Stimulated activated naive CD8-positive, alpha-beta T cell treated with anti-CD3 and anti-CD28 coated beads, Interleukin-15, Interleukin-2, amounts not matched to agents 100 ng/mL and 50 ng/mL, for 24 hours (primary cell): ENCODE results near the gene MYO7B.

Experiments
- H3K27ac Mint-ChIP-seq: one replicate; pipeline ENCODE4 v1.8.0; 2021; ENCODE audit warnings: mild to moderate bottlenecking, mixed read lengths
- H3K27me3 Mint-ChIP-seq: one replicate; pipeline ENCODE4 v1.8.0; 2021; ENCODE audit warnings: mixed read lengths
- H3K36me3 Mint-ChIP-seq: one replicate; pipeline ENCODE4 v1.8.0; 2021; ENCODE audit warnings: low read depth, mixed read lengths
- H3K4me1 Mint-ChIP-seq: one replicate; pipeline ENCODE4 v1.8.0; 2021; ENCODE audit warnings: low read depth, mixed read lengths
- H3K4me3 Mint-ChIP-seq: one replicate; pipeline ENCODE4 v1.8.0; 2021; ENCODE audit warnings: mild to moderate bottlenecking, mixed read lengths
- H3K9me3 Mint-ChIP-seq: one replicate; pipeline ENCODE4 v1.8.0; 2021; ENCODE audit warnings: mixed read lengths

MYO7B gene

DNA sequence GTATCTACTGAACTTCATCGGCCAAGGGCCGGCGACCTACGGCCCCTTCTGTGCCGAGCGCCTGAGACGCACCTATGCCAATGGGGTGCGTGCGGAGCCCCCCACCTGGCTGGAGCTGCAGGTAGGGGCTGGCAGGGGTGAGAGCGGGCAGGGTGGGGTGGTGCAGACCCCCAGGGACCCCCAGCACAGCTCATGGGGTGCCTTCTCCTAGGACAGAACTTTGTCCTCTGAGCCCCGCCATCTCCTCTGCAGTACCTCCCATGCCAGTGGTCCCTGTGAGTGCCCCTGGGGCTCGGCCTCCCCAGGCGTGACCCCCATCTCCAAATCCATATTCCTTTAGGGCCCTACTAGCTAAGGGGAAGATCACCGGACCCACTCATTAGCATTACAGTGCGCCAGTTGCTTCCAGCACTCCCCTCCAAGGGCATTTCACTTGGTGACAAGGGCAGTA is 86.5 kb downstream of the MYO7B start:
- Mint-ChIP-seq H3K27ac (no peak overlapping the region), H3K36me3 (no peaks in the 10 kb centered on the region), H3K27me3 (peaks cover 2% of the 10 kb centered on the region), H3K4me1 (no peaks in the 10 kb centered on the region), H3K4me3 (no peak overlapping the region), H3K9me3 (no peaks in the 10 kb centered on the region)

- Mint-ChIP-seq H3K36me3 (no peaks in the 10 kb centered on the region), H3K27me3 (no peaks in the 10 kb centered on the region), H3K4me3 (no peak overlapping the region), H3K4me1 (no peaks in the 10 kb centered on the region), H3K9me3 (no peaks in the 10 kb centered on the region), H3K27ac (no peak overlapping the region)
These were observed 87.3 kb downstream of the MYO7B start for GRCh38 chr2:127622561-127623387.

DNA sequence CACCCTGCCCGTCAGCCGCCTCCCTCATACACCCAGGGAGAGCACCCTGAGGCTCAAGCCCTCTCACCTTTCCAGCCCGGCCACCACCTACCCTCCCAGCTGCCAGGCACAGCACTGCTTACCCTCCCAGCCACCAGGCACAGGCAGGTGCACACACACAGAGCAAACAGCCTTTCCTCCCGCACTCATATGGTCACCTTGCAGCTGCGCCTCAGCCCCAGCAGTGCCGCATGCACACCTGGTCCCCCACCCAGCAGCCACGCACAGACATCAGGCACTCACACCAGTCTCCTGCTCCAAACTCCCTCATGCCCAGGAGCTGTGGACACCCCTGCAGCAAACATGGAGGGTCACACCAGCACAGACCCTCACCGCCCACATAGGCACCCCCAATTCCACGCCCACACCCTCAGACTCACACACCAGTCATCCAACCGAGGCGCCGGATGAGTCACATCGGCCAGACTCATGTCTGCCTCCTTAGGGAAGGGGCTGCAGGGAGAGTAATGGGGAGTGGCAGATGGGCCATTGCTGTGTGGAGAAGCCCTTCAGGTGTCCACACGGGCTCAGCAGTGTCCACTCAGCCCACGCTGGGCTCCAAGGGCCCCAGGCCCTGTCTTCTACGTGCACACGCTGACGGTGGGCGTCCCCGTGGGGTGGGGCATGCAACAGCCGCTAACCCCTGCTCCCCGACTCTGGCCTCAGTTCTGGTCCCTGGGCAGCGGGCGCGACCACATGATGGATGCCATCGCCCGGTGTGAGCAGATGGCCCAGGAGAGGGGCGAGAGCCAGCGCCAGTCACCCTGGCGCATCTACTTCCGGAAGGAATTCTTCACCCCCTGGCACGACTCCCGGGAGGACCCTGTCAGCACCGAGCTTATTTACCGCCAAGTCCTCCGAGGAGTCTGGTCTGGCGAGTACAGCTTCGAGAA is 88.2 kb downstream of the MYO7B start:
- H3K4me1 Mint-ChIP-seq: no peaks in the 10 kb centered on the region
- no peaks in the 10 kb centered on the region for H3K36me3 Mint-ChIP-seq
- no peak overlapping the region for H3K27ac Mint-ChIP-seq
- no peak overlapping the region for H3K4me3 Mint-ChIP-seq
- H3K9me3 Mint-ChIP-seq: no peaks in the 10 kb centered on the region
- no peaks in the 10 kb centered on the region for H3K27me3 Mint-ChIP-seq

GRCh38 chr2:127624320-127624755 is 88.9 kb downstream of the MYO7B start:
- H3K9me3 Mint-ChIP-seq: no peaks in the 10 kb centered on the region
- H3K27me3 Mint-ChIP-seq: no peaks in the 10 kb centered on the region
- no peak overlapping the region for H3K27ac Mint-ChIP-seq
- H3K4me3 Mint-ChIP-seq: no peak overlapping the region
- no peaks in the 10 kb centered on the region for H3K4me1 Mint-ChIP-seq
- no peaks in the 10 kb centered on the region for H3K36me3 Mint-ChIP-seq

DNA sequence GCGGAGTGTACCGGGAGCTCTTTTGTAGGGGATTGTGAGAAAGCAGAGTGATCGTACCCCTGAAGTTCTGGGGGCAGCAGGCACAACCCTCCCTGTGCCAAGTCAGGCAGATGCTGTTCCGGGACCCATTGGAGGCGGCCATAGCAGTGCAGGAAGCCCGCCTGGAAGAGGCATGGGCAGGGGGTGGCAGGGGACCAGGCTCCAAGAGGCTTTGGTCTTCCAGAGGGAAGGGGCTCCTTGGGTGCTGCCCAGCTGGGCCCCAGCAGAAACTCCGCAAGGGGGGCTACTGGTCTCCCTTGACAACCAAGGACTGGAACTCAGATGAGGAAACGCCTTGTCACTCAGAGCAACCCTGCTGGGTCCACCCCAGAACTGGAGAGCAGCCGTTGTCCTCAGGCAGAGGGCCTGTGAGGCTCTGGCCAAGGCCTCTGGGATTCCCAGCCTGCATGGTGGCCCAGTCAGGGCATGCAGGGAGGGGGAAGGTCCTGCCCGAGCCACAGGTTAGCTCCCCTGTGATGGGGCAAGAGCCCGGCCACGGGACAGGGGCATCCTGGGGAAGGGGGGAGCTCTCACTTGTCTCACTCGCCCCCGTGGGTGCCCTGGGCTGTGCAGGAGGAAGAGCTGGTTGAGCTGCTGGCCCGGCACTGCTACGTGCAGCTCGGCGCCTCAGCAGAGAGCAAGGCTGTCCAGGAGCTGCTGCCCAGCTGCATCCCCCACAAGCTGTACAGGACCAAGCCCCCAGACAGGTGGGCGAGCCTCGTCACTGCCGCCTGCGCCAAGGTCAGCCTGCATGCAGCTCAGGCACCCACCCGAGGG is 89.5 kb downstream of the MYO7B start:
- Mint-ChIP-seq H3K4me3 (no peak overlapping the region), H3K4me1 (peaks cover under 1% of the 10 kb centered on the region), H3K9me3 (no peaks in the 10 kb centered on the region), H3K27ac (no peak overlapping the region), H3K36me3 (no peaks in the 10 kb centered on the region), H3K27me3 (no peaks in the 10 kb centered on the region)

DNA sequence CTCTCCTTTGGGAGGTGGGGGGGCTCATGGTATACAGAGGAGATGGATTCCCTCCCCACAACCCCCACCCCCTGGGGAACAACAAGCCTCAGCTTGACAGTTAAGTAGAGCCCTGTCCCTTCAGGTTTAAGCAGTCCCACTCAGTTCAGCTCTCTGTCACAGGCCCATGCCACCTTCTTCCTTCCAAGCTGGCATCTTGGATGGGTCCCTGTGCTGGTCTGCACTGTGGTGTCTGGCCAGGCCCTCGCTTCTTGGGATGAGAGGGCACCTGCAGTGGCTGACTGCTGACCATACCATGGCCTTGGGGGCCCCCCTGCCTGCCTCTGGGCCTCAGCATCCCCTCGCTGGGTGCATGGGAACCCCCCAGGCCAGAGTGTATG is 90.1 kb downstream of the MYO7B start:
- peaks cover 6% of the 10 kb centered on the region for H3K4me1 Mint-ChIP-seq
- H3K4me3 Mint-ChIP-seq: no peak overlapping the region
- no peak overlapping the region for H3K27ac Mint-ChIP-seq
- H3K27me3 Mint-ChIP-seq: no peaks in the 10 kb centered on the region
- no peaks in the 10 kb centered on the region for H3K9me3 Mint-ChIP-seq
- no peaks in the 10 kb centered on the region for H3K36me3 Mint-ChIP-seq

DNA sequence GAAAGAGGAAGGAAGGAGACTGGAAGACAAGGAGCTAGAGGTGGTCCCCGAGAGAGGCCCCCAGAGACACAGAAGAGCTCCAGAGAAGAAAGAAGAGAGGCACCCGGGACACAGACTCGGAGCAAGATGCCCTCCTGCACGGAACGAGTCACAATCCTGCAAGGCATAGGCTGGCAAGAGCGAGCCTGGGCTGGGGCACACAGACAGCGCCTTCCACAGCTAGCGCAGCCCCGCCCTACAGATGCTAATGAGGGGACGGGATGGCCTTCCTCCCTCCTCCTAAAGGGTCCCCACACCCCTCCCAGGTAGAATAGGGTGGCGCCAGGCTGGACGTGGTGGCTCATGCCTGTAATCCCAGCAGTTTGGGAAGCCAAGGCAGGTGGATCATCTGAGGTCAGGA is 90.7 kb downstream of the MYO7B start:
- no peaks in the 10 kb centered on the region for H3K36me3 Mint-ChIP-seq
- peaks cover 6% of the 10 kb centered on the region for H3K4me1 Mint-ChIP-seq
- no peaks in the 10 kb centered on the region for H3K27me3 Mint-ChIP-seq
- H3K9me3 Mint-ChIP-seq: no peaks in the 10 kb centered on the region
- H3K4me3 Mint-ChIP-seq: no peak overlapping the region
- no peak overlapping the region for H3K27ac Mint-ChIP-seq

DNA sequence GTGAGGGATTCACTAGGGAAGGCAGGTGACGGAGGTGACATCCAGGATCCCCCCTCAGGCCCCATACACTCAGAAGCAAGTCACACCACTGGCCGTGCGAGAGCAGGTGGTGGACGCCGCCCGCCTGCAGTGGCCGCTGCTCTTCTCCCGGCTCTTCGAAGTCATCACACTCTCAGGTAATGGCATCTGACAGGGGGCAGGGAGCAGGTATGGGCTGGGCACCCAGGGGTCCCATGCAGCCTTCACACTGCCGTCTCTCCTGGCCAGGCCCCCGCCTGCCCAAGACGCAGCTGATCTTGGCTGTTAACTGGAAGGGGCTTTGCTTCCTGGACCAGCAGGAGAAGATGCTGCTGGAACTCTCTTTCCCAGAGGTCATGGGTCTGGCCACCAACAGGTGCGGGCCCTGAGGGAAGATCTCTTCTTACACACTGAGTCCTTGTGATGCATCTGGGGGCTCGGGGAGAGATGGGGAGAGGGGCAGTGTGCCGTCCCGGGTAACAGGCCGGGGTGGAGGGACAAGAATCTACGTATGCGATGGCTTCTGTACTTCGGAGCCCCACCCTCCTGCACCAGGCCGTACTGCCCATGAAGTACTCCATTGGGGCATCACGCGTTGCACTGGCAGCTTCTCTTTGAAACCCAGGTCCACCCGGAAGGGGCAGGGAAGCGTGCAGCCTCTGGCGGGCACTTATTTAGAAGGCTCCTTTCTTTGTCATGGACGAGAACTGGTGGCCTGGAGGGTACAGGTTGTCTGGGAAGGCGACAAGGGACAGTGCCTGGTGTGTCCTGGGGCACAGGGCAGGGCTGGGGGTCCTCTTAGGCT is 91.6 kb downstream of the MYO7B start:
- Mint-ChIP-seq H3K27ac (no peak overlapping the region), H3K27me3 (no peaks in the 10 kb centered on the region), H3K36me3 (no peaks in the 10 kb centered on the region), H3K9me3 (no peaks in the 10 kb centered on the region), H3K4me3 (no peak overlapping the region), H3K4me1 (peaks cover 6% of the 10 kb centered on the region)

- H3K36me3 Mint-ChIP-seq: no peaks in the 10 kb centered on the region
- H3K4me3 Mint-ChIP-seq: no peak overlapping the region
- H3K27ac Mint-ChIP-seq: no peak overlapping the region
- H3K27me3 Mint-ChIP-seq: no peaks in the 10 kb centered on the region
- H3K4me1 Mint-ChIP-seq: peaks cover 10% of the 10 kb centered on the region
- H3K9me3 Mint-ChIP-seq: no peaks in the 10 kb centered on the region
These were observed 92.5 kb downstream of the MYO7B start for GRCh38 chr2:127627740-127628571.

DNA sequence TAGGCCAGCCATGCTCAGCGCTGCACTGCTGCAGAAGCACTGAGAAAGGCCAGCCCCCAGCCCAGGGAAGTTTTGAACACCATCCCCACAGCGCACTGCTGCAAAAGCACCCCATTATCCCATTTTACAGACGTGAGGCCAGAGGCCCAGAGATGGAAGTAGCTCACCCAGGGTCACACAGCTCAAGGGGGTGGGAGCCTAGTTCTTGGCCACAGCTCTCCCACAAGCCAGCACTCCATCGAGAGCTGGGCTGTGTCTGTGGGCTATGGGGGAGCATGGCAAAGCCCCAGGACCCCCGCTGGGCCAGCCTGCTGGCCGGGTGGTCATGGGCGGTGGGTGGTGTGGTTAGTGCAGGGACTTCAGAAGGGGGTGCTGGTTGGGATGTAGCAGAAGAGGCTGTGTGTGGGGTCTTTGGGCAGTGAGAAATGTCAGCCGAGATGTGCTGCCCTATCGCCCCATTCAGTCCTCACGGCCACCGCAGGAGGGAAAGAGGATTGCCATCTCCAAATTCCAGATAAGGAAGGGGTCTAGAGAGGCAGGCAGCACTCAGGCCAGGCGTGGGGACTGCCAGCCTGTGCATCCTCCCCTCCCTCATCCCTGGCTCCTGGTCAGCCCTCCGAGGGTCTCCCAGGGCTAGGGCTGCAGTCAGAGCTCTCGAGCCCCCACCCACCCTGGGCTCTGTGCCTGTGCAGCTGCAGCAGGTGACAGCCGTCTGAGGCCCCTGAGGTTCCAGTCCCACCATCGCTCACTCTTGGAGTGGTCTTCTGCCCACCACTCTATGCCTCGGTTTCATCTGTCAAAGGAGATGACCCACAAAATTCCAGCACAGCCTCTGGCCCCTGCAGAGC is 93.5 kb downstream of the MYO7B start:
- Mint-ChIP-seq H3K27ac (no peak overlapping the region), H3K4me1 (peaks cover 15% of the 10 kb centered on the region), H3K27me3 (no peaks in the 10 kb centered on the region), H3K9me3 (no peaks in the 10 kb centered on the region), H3K36me3 (no peaks in the 10 kb centered on the region), H3K4me3 (no peak overlapping the region)

GRCh38 chr2:127629637-127630036 is 94.2 kb downstream of the MYO7B start:
- Mint-ChIP-seq H3K27me3 (no peaks in the 10 kb centered on the region), H3K9me3 (no peaks in the 10 kb centered on the region), H3K36me3 (no peaks in the 10 kb centered on the region), H3K4me3 (no peak overlapping the region), H3K4me1 (peaks cover 15% of the 10 kb centered on the region), H3K27ac (no peak overlapping the region)

- Mint-ChIP-seq H3K9me3 (no peaks in the 10 kb centered on the region), H3K27ac (no peak overlapping the region), H3K4me3 (no peak overlapping the region), H3K36me3 (no peaks in the 10 kb centered on the region), H3K27me3 (no peaks in the 10 kb centered on the region), H3K4me1 (peaks cover 15% of the 10 kb centered on the region)
These were observed 94.8 kb downstream of the MYO7B start for GRCh38 chr2:127630096-127630863.
